IPS-20b (cell line): ENCODE measurements around the gene ARFGEF3.

Source experiments
- H3K27ac ChIP-seq: one replicate; pipeline ENCODE4 v1.5.1; 2013; ENCODE audit warnings: low read length
- H3K27me3 ChIP-seq: 2 replicates; pipeline ENCODE4 v1.6.1; 2013; ENCODE audit warnings: mild to moderate bottlenecking, low read length, inconsistent platforms; ENCODE audit not compliant: insufficient read depth
- H3K36me3 ChIP-seq: 2 replicates; pipeline ENCODE4 v1.6.1; 2013; ENCODE audit warnings: low read depth, mild to moderate bottlenecking, inconsistent platforms, low read length, moderate library complexity; ENCODE audit not compliant: insufficient read depth
- H3K4me1 ChIP-seq: 2 replicates; pipeline ENCODE4 v1.6.1; 2013; ENCODE audit warnings: mild to moderate bottlenecking, control low read depth, inconsistent platforms, low read length, moderate library complexity; ENCODE audit not compliant: insufficient read depth
- H3K4me3 ChIP-seq: 2 replicates; pipeline ENCODE4 v1.5.1; 2013; ENCODE audit warnings: mild to moderate bottlenecking, low read length, inconsistent platforms
- H3K9ac ChIP-seq: 2 replicates; pipeline ENCODE4 v1.6.1; 2013; ENCODE audit warnings: low read depth, mild to moderate bottlenecking, inconsistent platforms, low read length, moderate library complexity
- H3K9me3 ChIP-seq: 2 replicates; pipeline ENCODE4 v1.6.1; 2013; ENCODE audit warnings: mild to moderate bottlenecking, low read depth, low read length, inconsistent platforms; ENCODE audit not compliant: insufficient read depth

ARFGEF3 gene

DNA sequence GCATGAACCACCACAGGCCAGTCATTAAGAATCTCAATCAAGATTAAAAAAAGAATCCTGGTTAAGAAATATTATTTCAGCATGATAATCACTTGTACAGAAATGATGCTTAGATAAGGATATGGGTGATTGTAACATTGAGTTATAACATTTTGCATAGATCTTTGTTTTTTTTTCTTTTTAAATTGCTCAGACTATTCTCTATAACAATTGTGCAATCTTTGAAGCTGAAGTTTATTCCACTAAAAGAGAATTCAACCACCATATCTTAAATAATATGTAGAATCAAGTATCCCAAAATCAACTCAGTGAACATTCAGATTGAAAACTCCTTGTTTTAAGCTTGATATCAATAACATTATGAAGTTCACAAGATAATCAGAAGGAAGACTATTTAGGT lies 215.3 kb downstream of the ARFGEF3 start:
- Histone ChIP-seq H3K9me3 (no peaks in the 10 kb centered on the region), H3K27ac (no peak overlapping the region), H3K4me3 (no peak overlapping the region), H3K4me1 (peaks cover 8% of the 10 kb centered on the region; the same call in 1 of the 2 replicates), H3K9ac (no peak overlapping the region), H3K27me3 (no peaks in the 10 kb centered on the region), H3K36me3 (no peaks in the 10 kb centered on the region)

DNA sequence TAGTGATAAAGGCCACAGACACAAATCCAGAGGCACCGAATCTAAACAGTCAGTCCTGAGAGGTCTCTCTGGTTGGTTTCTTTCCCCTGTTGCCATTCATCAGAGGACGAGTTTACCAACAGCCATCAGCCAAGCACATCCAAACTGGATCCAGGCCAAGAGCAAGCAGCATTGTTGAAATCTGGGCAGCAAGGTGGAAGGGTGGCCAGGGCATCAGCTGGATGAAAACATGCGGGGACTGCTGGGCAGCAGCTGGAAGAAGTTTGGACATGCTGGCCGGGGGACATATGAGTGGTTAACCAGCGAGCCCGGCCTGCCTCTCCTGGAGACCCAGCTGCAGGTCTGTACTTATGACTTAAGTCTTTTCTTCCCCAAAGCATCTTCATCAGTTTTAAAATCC lies 216.1 kb downstream of the ARFGEF3 start, which contains the start of gene SMIM28:
Gene SMIM28 (plus strand): TSS at position 62 of the 400 bp plus-strand sequence. CDS start 168 bp downstream, at position 230.
- Histone ChIP-seq H3K4me1 (peaks cover 8% of the 10 kb centered on the region; the same call in 1 of the 2 replicates), H3K27ac (no peak within 1 kb of the TSS), H3K36me3 (no peaks in the 10 kb centered on the region), H3K9me3 (no peaks in the 10 kb centered on the region), H3K4me3 (no peak within 1 kb of the TSS), H3K9ac (0 out of 2 replicates have a peak within 1 kb of the TSS, but pooled peaks have one; percentile 29), H3K27me3 (no peaks in the 10 kb centered on the region)

DNA sequence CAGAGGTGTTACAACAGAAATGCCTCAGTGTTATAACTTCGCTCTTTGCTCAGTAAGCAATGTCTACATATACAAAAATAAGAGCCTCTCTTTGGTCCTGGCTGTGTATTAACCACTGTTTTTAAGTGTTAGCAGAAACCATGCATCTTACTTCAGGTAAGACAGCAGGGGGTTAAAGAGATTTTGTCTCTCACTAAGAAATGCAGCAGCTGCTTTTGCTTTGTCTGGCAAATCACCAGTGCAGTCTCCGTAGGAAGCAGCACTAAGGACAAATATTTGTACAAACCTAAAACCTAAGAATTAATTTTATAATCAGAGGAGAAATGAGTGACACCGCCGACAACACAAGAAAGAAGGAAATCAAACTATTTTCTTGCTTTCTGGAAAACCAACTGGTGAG lies 216.7 kb downstream of the ARFGEF3 start:
- Histone ChIP-seq H3K9ac (0 out of 2 replicates have a peak overlapping the region, but pooled peaks have one; percentile 29), H3K36me3 (no peaks in the 10 kb centered on the region), H3K27me3 (no peaks in the 10 kb centered on the region), H3K9me3 (no peaks in the 10 kb centered on the region), H3K4me1 (peaks cover 8% of the 10 kb centered on the region; the same call in 1 of the 2 replicates), H3K4me3 (no peak overlapping the region), H3K27ac (no peak overlapping the region)

DNA sequence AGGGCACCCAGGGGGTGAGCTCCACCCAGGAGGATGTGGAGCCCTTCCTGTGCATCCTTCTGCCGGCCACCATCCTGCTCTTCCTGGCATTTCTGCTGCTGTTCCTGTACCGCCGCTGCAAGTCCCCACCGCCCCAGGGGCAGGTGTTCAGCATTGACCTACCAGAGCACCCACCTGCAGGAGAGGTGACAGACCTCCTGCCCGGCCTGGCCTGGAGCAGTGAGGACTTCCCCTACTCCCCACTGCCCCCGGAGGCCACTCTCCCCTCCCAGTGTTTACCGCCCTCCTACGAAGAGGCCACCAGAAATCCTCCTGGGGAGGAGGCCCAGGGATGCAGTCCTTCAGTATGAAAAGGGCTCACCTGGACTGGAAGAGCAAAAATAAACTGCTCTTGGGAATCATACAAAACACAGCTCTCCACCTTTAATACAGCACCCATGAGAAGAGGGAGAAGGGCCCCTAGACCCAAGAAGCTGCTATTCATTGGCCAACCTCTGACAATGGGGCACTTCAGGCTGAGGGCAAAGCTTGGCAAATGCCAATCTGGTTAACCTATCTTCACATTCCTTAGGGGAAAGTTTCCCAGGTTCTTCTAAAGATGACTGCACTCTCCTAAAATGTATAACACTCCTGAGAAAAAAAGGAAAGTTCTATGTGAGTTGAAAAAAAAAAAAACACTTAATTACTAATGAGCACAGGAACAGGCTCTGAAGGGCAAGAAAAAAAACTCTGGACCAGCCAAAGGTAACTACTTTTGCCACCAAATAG lies 220.9 kb downstream of the ARFGEF3 start:
- no peaks in the 10 kb centered on the region for H3K9me3 ChIP-seq
- no peak overlapping the region for H3K9ac ChIP-seq
- no peak overlapping the region for H3K4me3 ChIP-seq
- no peaks in the 10 kb centered on the region for H3K27me3 ChIP-seq
- peaks cover 8% of the 10 kb centered on the region; the same call in 1 of the 2 replicates for H3K4me1 ChIP-seq
- H3K36me3 ChIP-seq = no peaks in the 10 kb centered on the region
- no peak overlapping the region for H3K27ac ChIP-seq

DNA sequence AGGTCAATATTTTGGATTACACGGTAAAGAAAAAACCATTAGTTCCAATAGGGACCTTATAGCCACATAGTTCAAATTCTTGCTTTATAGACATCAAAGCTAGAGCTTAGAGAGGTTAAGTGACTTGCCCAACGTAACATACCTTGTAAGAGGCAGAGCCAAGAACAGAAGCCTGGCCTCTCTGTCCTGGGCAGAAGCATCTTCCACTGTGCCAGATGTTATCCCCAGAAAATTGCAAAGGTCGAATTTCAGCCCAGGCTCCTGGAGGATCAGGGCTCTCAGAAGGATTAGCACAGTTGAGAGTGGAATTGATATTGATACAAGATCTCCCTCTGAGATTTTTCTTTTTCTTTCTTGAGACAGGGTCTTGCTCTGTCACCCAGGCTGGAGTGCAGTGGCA lies 222.0 kb downstream of the ARFGEF3 start:
- H3K4me3 ChIP-seq = no peak overlapping the region
- no peak overlapping the region for H3K27ac ChIP-seq
- no peaks in the 10 kb centered on the region for H3K9me3 ChIP-seq
- no peaks in the 10 kb centered on the region for H3K36me3 ChIP-seq
- H3K4me1 ChIP-seq = peaks cover 5% of the 10 kb centered on the region; the same call in 1 of the 2 replicates
- H3K9ac ChIP-seq = no peak overlapping the region
- no peaks in the 10 kb centered on the region for H3K27me3 ChIP-seq

DNA sequence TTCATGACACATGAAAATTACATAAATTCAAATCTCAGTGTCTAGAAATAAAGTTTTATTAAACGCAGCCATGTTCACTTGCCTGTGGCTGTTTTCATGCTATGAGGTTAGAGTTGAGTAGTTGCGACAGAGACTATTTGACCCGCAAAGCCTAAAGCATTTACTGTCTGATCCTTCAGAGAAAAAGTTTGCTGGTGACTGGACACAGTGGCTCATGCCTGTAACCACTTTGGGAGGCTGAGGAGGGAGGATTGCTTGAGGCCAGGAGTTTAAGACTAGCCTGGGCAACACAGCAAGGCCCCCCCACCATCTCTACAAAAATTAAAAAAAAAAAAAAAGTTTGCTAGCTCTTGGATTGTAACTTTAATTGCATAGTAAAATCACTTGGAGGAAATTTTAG lies 225.2 kb downstream of the ARFGEF3 start:
- H3K9me3 ChIP-seq = no peaks in the 10 kb centered on the region
- no peak overlapping the region for H3K27ac ChIP-seq
- no peak overlapping the region for H3K4me3 ChIP-seq
- H3K4me1 ChIP-seq = peaks cover 7% of the 10 kb centered on the region; the same call in 1 of the 2 replicates
- H3K27me3 ChIP-seq = no peaks in the 10 kb centered on the region
- H3K36me3 ChIP-seq = no peaks in the 10 kb centered on the region
- H3K9ac ChIP-seq = no peak overlapping the region

DNA sequence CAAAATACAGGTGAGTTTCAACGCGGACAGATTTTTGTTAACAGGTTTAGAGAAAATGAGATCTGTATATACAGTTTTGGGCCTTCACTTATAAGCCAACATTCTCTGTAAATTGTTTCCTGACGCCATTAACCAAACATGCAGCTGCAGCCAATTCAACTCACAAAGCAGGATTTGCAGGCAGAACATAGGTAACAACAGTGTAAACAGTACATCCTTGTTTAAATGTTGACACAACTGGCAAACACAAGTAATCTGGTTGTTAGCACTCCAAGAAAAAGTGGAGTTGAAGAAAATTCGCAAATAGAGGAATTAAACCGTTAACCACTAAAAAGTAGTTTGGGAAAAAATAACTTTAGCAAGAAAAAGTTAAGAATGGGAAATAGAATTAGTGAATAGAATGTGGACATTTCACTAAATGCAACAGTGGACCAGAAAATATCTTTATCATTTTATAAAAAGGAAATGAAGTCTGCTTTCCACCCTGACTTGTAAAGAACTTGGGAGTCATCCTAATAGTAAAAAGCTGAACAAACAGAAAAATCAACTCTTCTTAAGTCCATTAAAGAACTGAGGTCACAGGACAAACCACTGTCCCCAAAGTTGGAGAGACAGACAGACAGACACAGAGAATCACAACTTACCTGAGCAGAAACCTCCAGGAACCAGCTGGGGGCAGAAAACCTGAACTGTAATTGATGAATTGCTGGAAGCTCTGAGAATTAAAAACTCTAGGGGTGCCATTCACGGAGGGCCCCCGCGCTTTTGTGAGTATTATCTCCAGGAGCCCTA lies 226.0 kb downstream of the ARFGEF3 start:
- H3K9ac ChIP-seq = no peak overlapping the region
- H3K36me3 ChIP-seq = no peaks in the 10 kb centered on the region
- peaks cover 7% of the 10 kb centered on the region; the same call in 1 of the 2 replicates for H3K4me1 ChIP-seq
- no peaks in the 10 kb centered on the region for H3K27me3 ChIP-seq
- H3K27ac ChIP-seq = no peak overlapping the region
- no peak overlapping the region for H3K4me3 ChIP-seq
- no peaks in the 10 kb centered on the region for H3K9me3 ChIP-seq

DNA sequence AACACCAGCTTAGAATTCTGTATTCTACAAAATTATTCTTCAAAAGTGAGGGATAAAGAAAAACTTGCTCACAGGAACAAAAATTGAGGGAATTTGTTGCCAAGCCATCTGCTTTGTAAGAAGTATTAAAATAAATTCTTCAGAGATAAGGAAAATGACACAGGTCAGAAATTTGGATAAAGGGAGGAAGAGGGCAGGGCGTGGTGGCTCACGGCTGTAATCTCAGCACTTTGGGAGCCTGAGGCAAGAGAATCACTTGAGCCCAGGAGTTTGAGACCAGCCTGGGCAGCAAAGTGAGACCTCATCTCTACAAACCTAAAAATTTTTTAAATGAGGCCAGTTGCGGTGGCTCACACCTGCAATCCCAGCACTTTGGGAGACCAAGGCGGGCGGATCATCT lies 227.8 kb downstream of the ARFGEF3 start:
- H3K9me3 ChIP-seq = no peaks in the 10 kb centered on the region
- no peak overlapping the region for H3K9ac ChIP-seq
- H3K4me3 ChIP-seq = no peak overlapping the region
- H3K27ac ChIP-seq = no peak overlapping the region
- H3K36me3 ChIP-seq = no peaks in the 10 kb centered on the region
- no peaks in the 10 kb centered on the region for H3K27me3 ChIP-seq
- peaks cover 7% of the 10 kb centered on the region; the same call in 1 of the 2 replicates for H3K4me1 ChIP-seq
